BJ (cell line): ENCODE measurements around the gene SLC22A5. TPM values are rescaled to one million over a fixed set of nuclear protein-coding genes. Genes with fewer than 3 reads are reported as not detected.

ENCODE experiments used
- CTCF ChIA-PET: fragments of 350-600 bp; formaldehyde crosslinking; extraction: SDS; loops from one replicate; lab custom pipeline; 2021; ENCODE audit warnings: antibody characterized with exemption, inconsistent platforms; lab: Yijun Ruan, JAX
- POLR2A ChIA-PET: fragments of 300-600 bp; sonication (Branson Sonifier 250); formaldehyde crosslinking; extraction: SDS; loops from one replicate; lab custom pipeline; 2021; ENCODE audit warnings: antibody characterized with exemption; lab: Charles Lee
- DNase-seq: peaks from one replicate; pipeline ENCODE4 v3.0.0-alpha.2; 2011; ENCODE audit warnings: low read depth
- H3K27me3 ChIP-seq: 2 replicates; pipeline ENCODE4 v1.6.0; 2011; ENCODE audit warnings: low read length; ENCODE audit not compliant: control insufficient read depth, insufficient read depth
- H3K36me3 ChIP-seq: 2 replicates; pipeline ENCODE4 v1.5.1; 2011; ENCODE audit warnings: low read length; ENCODE audit not compliant: control insufficient read depth, insufficient read depth
- H3K4me3 ChIP-seq: 2 replicates; pipeline ENCODE4 v1.5.1; 2011; ENCODE audit warnings: low read depth, mild to moderate bottlenecking, control low read depth, low read length
- CTCF ChIP-seq: IDR thresholded peaks from 2 replicates; pipeline ENCODE4 v1.5.1; 2011; ENCODE audit warnings: low read depth, mild to moderate bottlenecking, control low read depth, inconsistent platforms, low read length, moderate library complexity; ENCODE audit not compliant: insufficient read depth
- polyA plus RNA-seq: library from polyadenylated mRNA; depleted of rRNA; stranded (reverse); fragments of >200 nt; gene quantifications from 2 replicates; pipeline ENCODE4 v1.2.3, GENCODE V29; 2011

SLC22A5 gene
- polyA plus RNA-seq, 1 experiment = 13.8 TPM

DNA sequence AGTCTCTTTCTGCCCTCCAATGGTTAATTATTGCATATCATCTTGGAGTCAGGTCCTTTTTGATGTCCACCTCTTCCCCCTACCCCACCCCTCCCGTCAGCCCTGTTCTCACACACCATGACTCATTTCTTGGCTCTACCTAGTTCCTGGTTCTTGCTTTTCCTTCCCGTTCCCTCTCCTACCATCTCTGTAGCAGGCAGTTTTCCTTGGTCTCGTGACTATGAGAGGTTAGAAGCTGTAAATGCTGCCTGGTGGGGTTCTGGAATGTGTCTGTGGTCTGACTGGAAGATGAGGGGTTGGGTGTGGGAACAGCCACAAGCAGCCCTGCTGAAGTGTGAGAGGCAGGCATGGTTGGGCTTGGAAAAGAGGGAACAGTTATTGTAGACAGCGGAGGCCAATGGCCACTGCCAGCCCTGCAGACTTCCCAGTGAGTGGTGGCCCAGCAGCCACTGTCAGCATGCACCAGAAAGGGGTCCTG is 18.2 kb downstream of the SLC22A5 start:
- no peaks in the 10 kb centered on the region for H3K27me3 ChIP-seq
- ChIA-PET POLR2A (interaction anchor here (0.7 kb wide), 3 partner anchors 110 to 139 kb away, joined by 3 to 15 read pairs (median 4); no protein-coding TSS in a partner anchor), CTCF (interaction anchor here (0.6 to 13.0 kb wide), 18 partner anchors 13 to 499 kb away, joined by 3 to 255 read pairs (median 5); partner anchors contain the start of genes IRF1 and SHROOM1)
- DNase-seq = peak; percentile 99
- 0 out of 2 replicates have a peak, but pooled peaks have one; percentile 6 for TF ChIP-seq CTCF
- no peak overlapping the region for H3K4me3 ChIP-seq
- H3K36me3 ChIP-seq = peaks cover 7% of the 10 kb centered on the region

DNA sequence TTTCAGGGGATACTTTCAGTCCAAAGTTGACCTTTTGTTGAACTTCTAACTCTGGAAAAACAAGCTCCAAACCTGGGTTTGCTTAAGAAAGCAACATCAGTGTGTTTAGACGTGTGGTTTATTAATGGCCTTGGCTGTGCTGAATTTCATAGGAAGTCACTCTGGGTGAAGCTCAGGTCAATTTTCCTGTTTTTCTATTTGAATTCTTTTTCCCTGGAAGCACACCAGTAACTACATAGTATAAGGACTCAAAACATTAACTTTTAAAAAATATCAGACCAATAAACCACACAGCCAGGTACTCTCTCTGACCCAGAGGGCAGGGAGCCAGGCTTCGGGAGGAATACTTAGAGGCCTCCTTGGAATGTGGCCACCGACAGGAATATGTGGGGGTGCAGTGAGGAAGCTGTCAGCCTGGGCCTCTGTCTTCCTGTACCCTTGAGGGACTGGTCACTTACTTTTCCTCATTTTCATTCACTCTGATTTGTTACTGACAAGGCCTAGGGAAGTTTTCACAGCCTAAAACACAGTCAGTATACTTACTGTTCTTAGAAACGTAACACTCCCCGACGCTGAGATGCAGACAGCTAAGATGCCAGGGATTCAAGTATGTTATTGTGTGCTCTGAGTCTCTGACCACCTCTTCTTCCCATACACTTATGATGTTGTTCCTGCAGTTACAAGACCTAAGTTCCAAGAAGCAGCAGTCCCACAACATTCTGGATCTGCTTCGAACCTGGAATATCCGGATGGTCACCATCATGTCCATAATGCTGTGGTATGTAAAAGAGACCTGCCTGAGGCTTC is 18.9 kb downstream of the SLC22A5 start:
- no peak for TF ChIP-seq CTCF
- H3K27me3 ChIP-seq = no peaks in the 10 kb centered on the region
- POLR2A ChIA-PET = interaction anchor here (0.6 to 1.0 kb wide), 5 partner anchors 107 to 260 kb away, joined by 3 to 15 read pairs (median 3); no protein-coding TSS in a partner anchor
- H3K36me3 ChIP-seq = peaks cover 7% of the 10 kb centered on the region
- no peak for DNase-seq
- CTCF ChIA-PET = interaction anchor here (0.6 to 13.0 kb wide), 17 partner anchors 14 to 498 kb away, joined by 3 to 255 read pairs (median 6); partner anchors contain the start of genes IRF1 and SHROOM1
- no peak overlapping the region for H3K4me3 ChIP-seq

DNA sequence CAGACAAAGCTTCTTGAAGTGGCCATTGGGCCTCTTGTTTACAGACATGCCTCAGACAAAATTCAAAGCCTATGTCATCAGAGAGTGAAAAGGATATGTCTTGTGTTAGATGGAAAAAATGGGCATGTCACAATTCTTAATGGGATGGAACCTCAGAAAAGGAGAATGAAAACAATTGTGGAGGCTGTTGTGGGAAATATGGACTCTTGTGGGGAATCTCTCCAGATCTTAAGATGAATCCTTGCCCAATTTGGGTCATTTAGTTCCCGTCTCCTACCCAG is 19.5 kb downstream of the SLC22A5 start:
- no peak for DNase-seq
- Histone ChIP-seq H3K27me3 (no peaks in the 10 kb centered on the region), H3K36me3 (peaks cover 8% of the 10 kb centered on the region), H3K4me3 (no peak overlapping the region)
- no peak for TF ChIP-seq CTCF
- CTCF ChIA-PET = interaction anchor here (1.1 to 13.0 kb wide), 7 partner anchors 22 to 431 kb away, joined by 3 to 255 read pairs (median 9); partner anchors contain the start of gene IRF1
- POLR2A ChIA-PET = interaction anchor here (1.0 kb wide), 1 partner anchor 107 kb away, joined by 3 read pairs; no protein-coding TSS in a partner anchor

GRCh38 chr5:132389585-132390286 is 20.2 kb downstream of the SLC22A5 start:
- no peak overlapping the region for H3K4me3 ChIP-seq
- ChIA-PET CTCF (interaction anchor here (0.7 to 13.0 kb wide), 10 partner anchors 18 to 151 kb away, joined by 3 to 255 read pairs (median 6); partner anchors contain the start of gene IRF1), POLR2A (no interaction called here)
- TF ChIP-seq CTCF = no peak
- no peaks in the 10 kb centered on the region for H3K27me3 ChIP-seq
- peak; percentile 99 for DNase-seq
- peaks cover 3% of the 10 kb centered on the region; the same call in 1 of the 2 replicates for H3K36me3 ChIP-seq
